ENCODE data around the gene CLEC4F. TPM values are rescaled to one million over a fixed set of nuclear protein-coding genes. Genes with fewer than 3 reads are reported as not detected.

CLEC4F gene
- total RNA-seq, 1 experiment from 2014 or later: not detected

- TF ChIP-seq CTCF (conservative IDR thresholded peaks at IDR 0.05): no peak
These were observed 13.8 kb downstream of the CLEC4F start for GRCh38 chr2:70806620-70807019.

More at GRCh38 chr2:70806620-70807019, 13.8 kb downstream of the CLEC4F start:
- no peaks in the 10 kb centered on the region for H3K36me3 Mint-ChIP-seq (ENCODE audit: insufficient read depth in 1 of 3, low read depth in 3 of 3)
- Histone ChIP-seq H4K8ac (replicated peaks; ENCODE audit: insufficient read length, low read depth, low read length) (no peak overlapping the region), H3K4me2 (ENCODE audit: insufficient read depth, insufficient read length, low read length) (no peak overlapping the region), H2BK5ac (ENCODE audit: insufficient read length, low read length) (no peak overlapping the region), H2BK15ac (ENCODE audit: low read depth, low read length) (no peak overlapping the region), H4K20me1 (ENCODE audit: control insufficient read depth, insufficient read depth, insufficient read length) (no peaks in the 10 kb centered on the region), H2BK20ac (ENCODE audit: low read depth, low read length, poor library complexity, severe bottlenecking) (no peak overlapping the region), H3K9me3 (ENCODE audit: control insufficient read depth, low read depth, low read length) (no peaks in the 10 kb centered on the region), H3K79me1 (ENCODE audit: insufficient read depth, low read depth, low read length, poor library complexity, severe bottlenecking) (no peaks in the 10 kb centered on the region), H3T11ph (ENCODE audit: low read length) (no peak overlapping the region), H3K18ac (ENCODE audit: insufficient read length, low read depth, low read length) (no peak overlapping the region), H3K27ac (ENCODE audit: insufficient read length, low read depth, low read length) (no peak overlapping the region), H2BK120ac (ENCODE audit: low read depth, low read length, poor library complexity, severe bottlenecking) (no peak overlapping the region), H2AK5ac (ENCODE audit: insufficient read length, low read length) (no peak overlapping the region), H3K9ac (ENCODE audit: extremely low read depth, insufficient read length, low read length) (no peak overlapping the region), H3K14ac (ENCODE audit: insufficient read depth, low read length) (no peak overlapping the region), H3K23ac (ENCODE audit: insufficient read length, low read depth, low read length) (no peak overlapping the region), H3K4me1 (ENCODE audit: insufficient read depth, low read length) (no peaks in the 10 kb centered on the region), H2AFZ (ENCODE audit: low read length) (no peak overlapping the region), H3K56ac (ENCODE audit: insufficient read length, low read depth, low read length) (no peak overlapping the region), H3K79me2 (ENCODE audit: insufficient read depth, low read length) (no peaks in the 10 kb centered on the region), H2BK12ac (ENCODE audit: insufficient read length, low read depth, low read length) (no peak overlapping the region), H3K23me2 (ENCODE audit: insufficient read length, low read depth, low read length, poor library complexity, severe bottlenecking) (no peaks in the 10 kb centered on the region), H3K27me3 (ENCODE audit: insufficient read depth, low read length) (no peaks in the 10 kb centered on the region), H3K4ac (ENCODE audit: low read depth, low read length) (no peak overlapping the region), H4K91ac (ENCODE audit: insufficient read length, low read depth, low read length) (no peak overlapping the region), H4K5ac (ENCODE audit: insufficient read length, low read depth, low read length) (no peak overlapping the region)
- peaks cover 45% of the 10 kb centered on the region for H3K27me3 Mint-ChIP-seq (ENCODE audit: low read depth)
- H3K27ac Mint-ChIP-seq: no peak overlapping the region
- WGBS (ENCODE audit: extremely low coverage, insufficient read length, low lambda C conversion rate): no CpG with 5 or more reads among the region's 6 CpGs
- DNase-seq: no peak
- no peak overlapping the region for H3K4me3 Mint-ChIP-seq
- no peaks in the 10 kb centered on the region for H3K4me1 Mint-ChIP-seq
- peaks cover 0 to 3% of the 10 kb centered on the region in 2 experiments; a peak in 2 of 5 replicates for H3K9me3 Mint-ChIP-seq
